Lower lobe of right lung (tissue), 2 donors: ENCODE results near the gene NUTF2. TPM values are rescaled to one million over a fixed set of nuclear protein-coding genes. Genes with fewer than 3 reads are reported as not detected.

Experiments
- ATAC-seq, 2 donors: fragments of 200-7000 bp; cut with Tn5 transposase; one replicate each; pipeline ENCODE4 v1.9.1; 2020 to 2022; ENCODE audit warnings: mild to moderate bottlenecking in 2 of 2, moderate library complexity in 2 of 2
- DNase-seq: peaks from one replicate; pipeline ENCODE4 v3.0.0-alpha.2; 2020
- H3K27ac ChIP-seq: fragments of 200-600 bp; one replicate; pipeline ENCODE4 v1.8.0; 2022
- H3K27me3 ChIP-seq: fragments of 200-600 bp; one replicate; pipeline ENCODE4 v1.8.0; 2022; ENCODE audit warnings: low read depth
- H3K36me3 ChIP-seq: fragments of 200-600 bp; one replicate; pipeline ENCODE4 v1.8.0; 2022; ENCODE audit warnings: mild to moderate bottlenecking
- H3K4me1 ChIP-seq: fragments of 200-600 bp; one replicate; pipeline ENCODE4 v1.8.0; 2022
- H3K4me3 ChIP-seq: fragments of 200-600 bp; one replicate; pipeline ENCODE4 v1.8.0; 2022; ENCODE audit warnings: mild to moderate bottlenecking
- H3K9me3 ChIP-seq: fragments of 200-600 bp; one replicate; pipeline ENCODE4 v1.8.0; 2022
- intact Hi-C: fragments of 100-400 bp; cut with DNase I; formaldehyde crosslinking; loops from one replicate; pipeline ENCODE4 v1.11.0; 2022
- total RNA-seq: library from RNA; stranded (reverse); fragmentation: NEBNext Ultra II Directional; extraction: Animal tissue kit (Norgen Biotek cat#: 25700); gene quantifications from one replicate; pipeline ENCODE4 v1.2.1, GENCODE V29; 2021
- TF ChIP-seq, protein P1 (sequence below): fragments of 200-600 bp; IDR thresholded peaks from one replicate; pipeline ENCODE4 v1.8.0; 2022; ENCODE audit warnings: antibody characterized with exemption, mild to moderate bottlenecking
- donor health status: DM: no; HTN: yes; CAD: no; lungs with severe emphysema.

The NUTF2 gene
- total RNA-seq, 1 donor from 2014 or later = 55.8 TPM

DNA sequence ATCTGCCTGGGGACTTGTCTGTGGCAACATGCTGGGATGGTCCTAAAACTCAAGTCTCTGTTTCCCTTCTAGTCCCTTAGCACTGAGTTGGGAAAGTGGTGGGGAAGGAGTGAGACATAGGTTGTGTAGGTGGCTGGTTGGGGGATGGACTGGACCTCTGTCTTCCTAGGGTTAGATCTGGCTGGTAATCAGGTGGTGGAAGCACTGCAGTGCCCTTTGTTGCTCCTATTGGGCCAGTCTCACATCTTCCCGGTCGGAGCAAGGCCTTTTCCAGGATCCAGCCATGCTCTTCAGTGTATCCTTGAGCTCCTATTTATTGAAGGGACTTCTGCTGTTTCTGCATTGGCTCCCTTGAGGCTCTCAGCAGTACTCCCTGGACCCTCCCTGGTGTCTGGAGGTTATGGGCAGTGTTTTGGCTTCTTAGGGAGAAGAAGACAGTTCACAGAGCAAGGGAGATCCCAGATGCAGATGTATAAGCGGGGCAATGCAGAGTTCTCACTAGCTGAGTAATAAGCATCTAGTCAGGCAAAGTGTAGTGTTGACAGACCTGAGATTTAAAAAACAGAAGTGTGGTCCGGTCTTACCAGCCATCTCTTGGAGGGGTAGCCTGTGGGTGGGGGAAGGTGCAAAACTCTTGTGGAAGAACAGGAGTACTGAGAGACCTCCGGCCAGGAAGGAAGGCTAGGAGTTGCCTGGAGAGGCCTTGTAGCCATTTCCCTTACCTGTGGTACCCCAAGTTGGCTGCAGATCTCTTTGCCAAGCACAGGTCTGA is 1.3 kb upstream of the NUTF2 start:
- H3K36me3 ChIP-seq = no peaks in the 10 kb centered on the region
- no peaks in the 10 kb centered on the region for H3K9me3 ChIP-seq
- ATAC-seq (no peak), DNase-seq (no peak)
- H3K4me3 ChIP-seq = peak overlapping the region; percentile 99
- peaks cover 49% of the 10 kb centered on the region for H3K4me1 ChIP-seq
- TF ChIP-seq, protein P1, sequence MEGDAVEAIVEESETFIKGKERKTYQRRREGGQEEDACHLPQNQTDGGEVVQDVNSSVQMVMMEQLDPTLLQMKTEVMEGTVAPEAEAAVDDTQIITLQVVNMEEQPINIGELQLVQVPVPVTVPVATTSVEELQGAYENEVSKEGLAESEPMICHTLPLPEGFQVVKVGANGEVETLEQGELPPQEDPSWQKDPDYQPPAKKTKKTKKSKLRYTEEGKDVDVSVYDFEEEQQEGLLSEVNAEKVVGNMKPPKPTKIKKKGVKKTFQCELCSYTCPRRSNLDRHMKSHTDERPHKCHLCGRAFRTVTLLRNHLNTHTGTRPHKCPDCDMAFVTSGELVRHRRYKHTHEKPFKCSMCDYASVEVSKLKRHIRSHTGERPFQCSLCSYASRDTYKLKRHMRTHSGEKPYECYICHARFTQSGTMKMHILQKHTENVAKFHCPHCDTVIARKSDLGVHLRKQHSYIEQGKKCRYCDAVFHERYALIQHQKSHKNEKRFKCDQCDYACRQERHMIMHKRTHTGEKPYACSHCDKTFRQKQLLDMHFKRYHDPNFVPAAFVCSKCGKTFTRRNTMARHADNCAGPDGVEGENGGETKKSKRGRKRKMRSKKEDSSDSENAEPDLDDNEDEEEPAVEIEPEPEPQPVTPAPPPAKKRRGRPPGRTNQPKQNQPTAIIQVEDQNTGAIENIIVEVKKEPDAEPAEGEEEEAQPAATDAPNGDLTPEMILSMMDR = no peak
- H3K27me3 ChIP-seq = no peaks in the 10 kb centered on the region
- H3K27ac ChIP-seq = peak overlapping the region; percentile 92
- intact Hi-C loops = no loop called here

GRCh38 chr16:67846063-67846319 is 742 bp upstream of the NUTF2 start:
- DNase-seq = no peak
- TF ChIP-seq, protein P1 = no peak
- H3K36me3 ChIP-seq = no peaks in the 10 kb centered on the region
- H3K27ac ChIP-seq = peak overlapping the region; percentile 92
- peaks cover 49% of the 10 kb centered on the region for H3K4me1 ChIP-seq
- ATAC-seq = no peak
- H3K9me3 ChIP-seq = no peaks in the 10 kb centered on the region
- peak overlapping the region; percentile 99 for H3K4me3 ChIP-seq
- intact Hi-C loops = no loop called here
- H3K27me3 ChIP-seq = no peaks in the 10 kb centered on the region

- TF ChIP-seq, protein P1 = no peak
- peak within 1 kb of the TSS; percentile 92 for H3K27ac ChIP-seq
- no peaks in the 10 kb centered on the region for H3K27me3 ChIP-seq
- DNase-seq (peak; percentile 84), ATAC-seq (peak; percentile 80 to 82)
- peaks cover 49% of the 10 kb centered on the region for H3K4me1 ChIP-seq
- H3K36me3 ChIP-seq = no peaks in the 10 kb centered on the region
- intact Hi-C loops = no loop called here
- H3K9me3 ChIP-seq = no peaks in the 10 kb centered on the region
- H3K4me3 ChIP-seq = peak within 1 kb of the TSS; percentile 99
Observed at GRCh38 chr16:67847064-67847861, 530 bp downstream of the NUTF2 start, which contains the start of gene CENPT. CENPT (minus strand) TSS chr16:67847693; CDS start chr16:67833859, 13,834 bp downstream.

- intact Hi-C loops = no loop called here
- TF ChIP-seq, protein P1 = no peak
- Histone ChIP-seq H3K4me1 (peaks cover 48% of the 10 kb centered on the region), H3K36me3 (peaks cover 1% of the 10 kb centered on the region), H3K27me3 (no peaks in the 10 kb centered on the region), H3K9me3 (no peaks in the 10 kb centered on the region), H3K4me3 (peak overlapping the region; percentile 99), H3K27ac (peak overlapping the region; percentile 92)
- ATAC-seq (no peak), DNase-seq (no peak)
Observed at GRCh38 chr16:67848118-67848517, 1.4 kb downstream of the NUTF2 start.

- DNase-seq (no peak), ATAC-seq (no peak)
- Histone ChIP-seq H3K9me3 (no peaks in the 10 kb centered on the region), H3K36me3 (peaks cover 10% of the 10 kb centered on the region), H3K4me3 (no peak overlapping the region), H3K4me1 (peaks cover 32% of the 10 kb centered on the region), H3K27me3 (no peaks in the 10 kb centered on the region), H3K27ac (no peak overlapping the region)
- intact Hi-C loops = no loop called here
- TF ChIP-seq, protein P1 = no peak
Observed at GRCh38 chr16:67853670-67854069, 6.9 kb downstream of the NUTF2 start.
